ENCODE measurements around the gene THEM4. TPM values are rescaled to one million over a fixed set of nuclear protein-coding genes. Genes with fewer than 3 reads are reported as not detected.
"Not testable (repeated sequence)": the region's sequence is repeated elsewhere in the genome, so short reads cannot be mapped to it uniquely, and the experiment has no call there.

Gene THEM4
- total RNA-seq, 1 donor from 2014 or later = 15.7 TPM

- Histone ChIP-seq H3K79me2 (ENCODE audit: insufficient read depth, low read length) (no peaks in the 10 kb centered on the region), H2AFZ (ENCODE audit: low read depth, low read length) (no peak overlapping the region), H3K27me3 (ENCODE audit: insufficient read depth, low read length) (no peaks in the 10 kb centered on the region), H3K27ac (ENCODE audit: low read depth, low read length) (no peak overlapping the region), H3K4me1 (ENCODE audit: insufficient read depth, low read length) (no peaks in the 10 kb centered on the region), H3K4me2 (ENCODE audit: low read length) (no peak overlapping the region), H3K36me3 (ENCODE audit: insufficient read depth, low read length) (peaks cover 6% of the 10 kb centered on the region), H4K20me1 (ENCODE audit: insufficient read depth, low read length) (no peaks in the 10 kb centered on the region), H3K4me3 (ENCODE audit: insufficient read depth, low read depth, low read length) (no peak overlapping the region), H3K9ac (ENCODE audit: low read length) (no peak overlapping the region), H3K9me3 (ENCODE audit: insufficient read depth, low read depth, low read length) (no peaks in the 10 kb centered on the region)
- H3K4me1 Mint-ChIP-seq (ENCODE audit: low read depth, unreplicated experiment) = no peaks in the 10 kb centered on the region
- DNase-seq (ENCODE audit: low read depth) = no peak
- H3K27me3 Mint-ChIP-seq (ENCODE audit: low read depth, unreplicated experiment) = no peaks in the 10 kb centered on the region
- H3K36me3 Mint-ChIP-seq (ENCODE audit: low read depth, unreplicated experiment) = peaks cover 18% of the 10 kb centered on the region
- TF ChIP-seq CTCF (IDR thresholded peaks at IDR 0.05; ENCODE audit: insufficient read depth, low read depth, low read length) = no peak
- TF ChIP-seq EZH2 (IDR thresholded peaks at IDR 0.05; ENCODE audit: insufficient read depth, low read length) = no peak
- H3K27ac Mint-ChIP-seq (ENCODE audit: unreplicated experiment) = no peak overlapping the region
- H3K4me3 Mint-ChIP-seq (ENCODE audit: unreplicated experiment) = no peak overlapping the region
- FAIRE-seq = no peak
- H3K9me3 Mint-ChIP-seq (ENCODE audit: unreplicated experiment) = peaks cover 2% of the 10 kb centered on the region
Observed at GRCh38 chr1:151875419-151876097, 33.8 kb downstream of the THEM4 start.

GRCh38 chr1:151872776-151873175 is 36.5 kb downstream of the THEM4 start:
- H3K9me3 ChIP-seq (ENCODE audit: insufficient read depth, low read depth, low read length); H3K4me1 Mint-ChIP-seq (ENCODE audit: low read depth, unreplicated experiment); H3K4me3 ChIP-seq (ENCODE audit: insufficient read depth, low read depth, low read length); H3K27ac ChIP-seq (ENCODE audit: low read depth, low read length); H3K4me2 ChIP-seq (ENCODE audit: low read length); H3K27me3 Mint-ChIP-seq (ENCODE audit: low read depth, unreplicated experiment); H4K20me1 ChIP-seq (ENCODE audit: insufficient read depth, low read length); H3K9ac ChIP-seq (ENCODE audit: low read length); H3K9me3 Mint-ChIP-seq (ENCODE audit: unreplicated experiment); H3K27me3 ChIP-seq (ENCODE audit: insufficient read depth, low read length); H3K4me1 ChIP-seq (ENCODE audit: insufficient read depth, low read length); DNase-seq (ENCODE audit: low read depth); H3K79me2 ChIP-seq (ENCODE audit: insufficient read depth, low read length); H2AFZ ChIP-seq (ENCODE audit: low read depth, low read length); H3K4me3 Mint-ChIP-seq (ENCODE audit: unreplicated experiment); H3K36me3 ChIP-seq (ENCODE audit: insufficient read depth, low read length); FAIRE-seq; H3K27ac Mint-ChIP-seq (ENCODE audit: unreplicated experiment): not testable (repeated sequence)
- peaks cover 15% of the 10 kb centered on the region for H3K36me3 Mint-ChIP-seq (ENCODE audit: low read depth, unreplicated experiment)

- peaks cover 12% of the 10 kb centered on the region for H3K36me3 Mint-ChIP-seq (ENCODE audit: low read depth, unreplicated experiment)
- no peak for TF ChIP-seq CTCF (IDR thresholded peaks at IDR 0.05; ENCODE audit: insufficient read depth, low read depth, low read length)
- no peak for TF ChIP-seq EZH2 (IDR thresholded peaks at IDR 0.05; ENCODE audit: insufficient read depth, low read length)
- Histone ChIP-seq H3K79me2 (ENCODE audit: insufficient read depth, low read length) (no peaks in the 10 kb centered on the region), H3K36me3 (ENCODE audit: insufficient read depth, low read length) (peaks cover 6% of the 10 kb centered on the region), H2AFZ (ENCODE audit: low read depth, low read length) (no peak overlapping the region), H3K4me3 (ENCODE audit: insufficient read depth, low read depth, low read length) (no peak overlapping the region), H3K4me2 (ENCODE audit: low read length) (no peak overlapping the region), H3K4me1 (ENCODE audit: insufficient read depth, low read length) (no peaks in the 10 kb centered on the region), H4K20me1 (ENCODE audit: insufficient read depth, low read length) (no peaks in the 10 kb centered on the region), H3K9ac (ENCODE audit: low read length) (no peak overlapping the region), H3K27me3 (ENCODE audit: insufficient read depth, low read length) (no peaks in the 10 kb centered on the region), H3K9me3 (ENCODE audit: insufficient read depth, low read depth, low read length) (no peaks in the 10 kb centered on the region), H3K27ac (ENCODE audit: low read depth, low read length) (no peak overlapping the region)
- FAIRE-seq (no peak), DNase-seq (ENCODE audit: low read depth) (no peak)
- H3K4me3 Mint-ChIP-seq (ENCODE audit: unreplicated experiment) = no peak overlapping the region
- H3K27ac Mint-ChIP-seq (ENCODE audit: unreplicated experiment) = no peak overlapping the region
- peaks cover 2% of the 10 kb centered on the region for H3K9me3 Mint-ChIP-seq (ENCODE audit: unreplicated experiment)
- peaks cover 6% of the 10 kb centered on the region for H3K4me1 Mint-ChIP-seq (ENCODE audit: low read depth, unreplicated experiment)
- H3K27me3 Mint-ChIP-seq (ENCODE audit: low read depth, unreplicated experiment) = no peaks in the 10 kb centered on the region
Observed at GRCh38 chr1:151871284-151872030, 37.9 kb downstream of the THEM4 start.

Data from astrocyte (in vitro differentiated cells and primary cell).